GM23338 (cell line): Measurements from ENCODE around the gene CYP24A1. TPM values are rescaled to one million over a fixed set of nuclear protein-coding genes. Genes with fewer than 3 reads are reported as not detected.

Experiments used
- ATAC-seq: fragments of 200-7000 bp; cut with Tn5 transposase; 3 replicates; pipeline ENCODE4 v1.9.1; 2020
- DNase-seq: peaks from one replicate; pipeline ENCODE4 v3.0.0-alpha.2; 2015; ENCODE audit warnings: low spot score
- H2AFZ ChIP-seq: fragments of 200-600 bp; sonication (generic); 2 replicates; pipeline ENCODE4 v1.8.0; 2016; ENCODE audit warnings: antibody characterized with exemption, mild to moderate bottlenecking, moderate library complexity
- H3F3A ChIP-seq: fragments of 200-600 bp; sonication (generic); replicated peaks from 2 replicates; pipeline ENCODE4 v1.8.0; 2017; ENCODE audit warnings: antibody characterized with exemption, mixed run types, low read depth
- H3K27ac ChIP-seq: fragments of 200-600 bp; sonication (generic); 2 replicates; pipeline ENCODE4 v1.6.1; 2016; ENCODE audit warnings: low read depth
- H3K27me3 ChIP-seq: fragments of 200-600 bp; sonication (generic); 2 replicates; pipeline ENCODE4 v1.8.0; 2016; ENCODE audit warnings: mild to moderate bottlenecking, mixed run types, moderate library complexity; ENCODE audit not compliant: insufficient read depth
- H3K36me3 ChIP-seq: fragments of 200-600 bp; sonication (generic); 2 replicates; pipeline ENCODE4 v1.8.0; 2016; ENCODE audit warnings: mild to moderate bottlenecking; ENCODE audit not compliant: insufficient read depth
- H3K4me1 ChIP-seq: fragments of 200-600 bp; sonication (generic); 2 replicates; pipeline ENCODE4 v1.8.0; 2016; ENCODE audit warnings: mild to moderate bottlenecking, moderate library complexity; ENCODE audit not compliant: insufficient read depth
- H3K4me2 ChIP-seq: fragments of 200-600 bp; sonication (generic); 2 replicates; pipeline ENCODE4 v1.7.1; 2017; ENCODE audit warnings: mixed run types
- H3K4me3 ChIP-seq: fragments of 200-600 bp; sonication (generic); 2 replicates; pipeline ENCODE4 v1.6.1; 2016; ENCODE audit warnings: mixed run types
- H3K79me2 ChIP-seq: fragments of 200-600 bp; sonication (generic); replicated peaks from 2 replicates; pipeline ENCODE4 v1.8.0; 2017; ENCODE audit warnings: mild to moderate bottlenecking; ENCODE audit not compliant: insufficient read depth
- H3K9me2 ChIP-seq: fragments of 200-600 bp; sonication (generic); 2 replicates; pipeline ENCODE4 v1.8.0; 2017; ENCODE audit not compliant: insufficient read depth
- H4K20me1 ChIP-seq: fragments of 200-600 bp; sonication (generic); replicated peaks from 2 replicates; pipeline ENCODE4 v1.8.0; 2017; ENCODE audit warnings: mild to moderate bottlenecking; ENCODE audit not compliant: insufficient read depth
- H3K27ac Mint-ChIP-seq: 2 replicates; pipeline ENCODE4 v1.8.0; 2020; ENCODE audit warnings: inconsistent platforms, mild to moderate bottlenecking, moderate library complexity, mixed read lengths
- H3K27me3 Mint-ChIP-seq: 3 replicates; pipeline ENCODE4 v1.8.0; 2022; ENCODE audit warnings: low read depth, mild to moderate bottlenecking, moderate library complexity, mixed read lengths, inconsistent platforms; ENCODE audit not compliant: insufficient read depth, poor library complexity
- H3K36me3 Mint-ChIP-seq: 3 replicates; pipeline ENCODE4 v1.8.0; 2021; ENCODE audit warnings: low read depth, mild to moderate bottlenecking, inconsistent platforms, moderate library complexity, mixed read lengths
- H3K4me1 Mint-ChIP-seq: 3 replicates; pipeline ENCODE4 v1.8.0; 2020; ENCODE audit warnings: mild to moderate bottlenecking, inconsistent platforms, mixed read lengths
- H3K4me3 Mint-ChIP-seq: 3 replicates; pipeline ENCODE4 v1.8.0; 2021; ENCODE audit warnings: moderate library complexity, mild to moderate bottlenecking, inconsistent platforms, mixed read lengths
- H3K9me3 Mint-ChIP-seq: 3 replicates; pipeline ENCODE4 v1.8.0; 2020; ENCODE audit warnings: moderate library complexity, mild to moderate bottlenecking, inconsistent platforms, mixed read lengths
- CREB1 ChIP-seq: fragments of 250-450 bp; sonication (Bioruptor Pico); IDR thresholded peaks from 2 replicates; pipeline ENCODE4 v1.5.0; 2020; ENCODE audit warnings: low read depth, mild to moderate bottlenecking, moderate library complexity
- EZH2 ChIP-seq: fragments of 200-600 bp; sonication (generic); IDR thresholded peaks from one replicate; pipeline ENCODE4 v1.8.0; 2017; ENCODE audit warnings: antibody characterized with exemption, mild to moderate bottlenecking, low read depth; ENCODE audit not compliant: unreplicated experiment
- EZH2phosphoT487 ChIP-seq: fragments of 200-600 bp; sonication (generic); IDR thresholded peaks from one replicate; pipeline ENCODE4 v1.8.1; 2018; ENCODE audit warnings: antibody characterized with exemption; ENCODE audit not compliant: unreplicated experiment
- JUNB ChIP-seq: IDR thresholded peaks from one replicate; pipeline ENCODE4 v1.6.1; 2016; ENCODE audit warnings: antibody characterized with exemption; ENCODE audit not compliant: unreplicated experiment
- NANOG ChIP-seq: IDR thresholded peaks from 2 replicates; pipeline ENCODE4 v1.6.1; 2016; ENCODE audit warnings: antibody characterized with exemption, borderline replicate concordance
- POLR2AphosphoS5 ChIP-seq: IDR thresholded peaks from 2 replicates; pipeline ENCODE4 v1.6.1; 2016; ENCODE audit warnings: antibody characterized with exemption, low read depth
- STAT1 ChIP-seq: IDR thresholded peaks from one replicate; pipeline ENCODE4 v1.6.1; 2016; ENCODE audit warnings: antibody characterized with exemption; ENCODE audit not compliant: unreplicated experiment
- ZNF114 ChIP-seq: fragments of 250-450 bp; sonication (Bioruptor Pico); IDR thresholded peaks from 2 replicates; pipeline ENCODE4 v1.5.0; 2020; ENCODE audit warnings: mild to moderate bottlenecking, moderate library complexity
- ZNF331 ChIP-seq: fragments of 250-450 bp; sonication (Bioruptor Pico); IDR thresholded peaks from 2 replicates; pipeline ENCODE4 v1.5.0; 2020; ENCODE audit warnings: low read depth, mild to moderate bottlenecking, moderate library complexity
- polyA plus RNA-seq: library from polyadenylated mRNA; unstranded; fragments of >200 nt; fragmentation: Nextera tagmentation; extraction: Ambion mirVana; gene quantifications from 2 replicates; pipeline ENCODE4 v1.2.1, GENCODE V29; 2016
- total RNA-seq: library from RNA; depleted of rRNA; stranded (reverse); fragments of >200 nt; shearing (Covaris generic); gene quantifications from 2 replicates; pipeline ENCODE4 v1.2.3, GENCODE V29; 2014
- TF ChIP-seq, protein P1 (sequence below): IDR thresholded peaks from one replicate; pipeline ENCODE4 v1.6.1; 2018; ENCODE audit warnings: antibody characterized with exemption; ENCODE audit not compliant: unreplicated experiment
- TF ChIP-seq, protein P2 (sequence below): fragments of 250-450 bp; sonication (Bioruptor Pico); IDR thresholded peaks from 2 replicates; pipeline ENCODE4 v1.5.0; 2020; ENCODE audit warnings: mild to moderate bottlenecking, moderate library complexity
- TF ChIP-seq, protein P3 (sequence below), 2 experiments: fragments of 200-600 bp in 1 of 2; sonication (generic) in 1 of 2; conservative IDR thresholded peaks; 2 replicates each; pipeline versions ENCODE4 v1.5.1 to v1.6.1; 2016 to 2017; ENCODE audit warnings: antibody characterized with exemption in 2 of 2, low read depth in 2 of 2, mild to moderate bottlenecking in 2 of 2, moderate library complexity in 1 of 2
- TF ChIP-seq, protein P4 (sequence below): IDR thresholded peaks from 2 replicates; pipeline ENCODE4 v1.6.1; 2016; ENCODE audit warnings: antibody characterized with exemption

CYP24A1 gene
- total and polyA plus RNA-seq, 2 experiments from 2014 or later: 0.10 TPM; not detected in 1

DNA sequence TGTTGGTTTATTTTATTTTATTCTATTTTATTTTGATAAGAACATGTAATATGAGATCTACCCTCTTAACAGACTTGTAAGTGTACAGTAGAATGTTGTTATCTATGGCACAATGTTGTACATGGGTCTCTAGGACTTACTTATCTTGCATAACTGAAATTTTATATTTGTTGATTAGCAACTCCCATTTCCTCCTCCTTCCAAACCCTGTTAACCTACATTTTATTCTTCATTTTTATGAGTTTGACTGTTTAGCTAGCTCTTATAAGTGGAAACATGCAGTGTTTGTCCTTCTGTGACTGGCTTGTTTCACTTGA, 65.5 kb downstream of the CYP24A1 start:
- no peak overlapping the region for H3K4me2 ChIP-seq
- H3K36me3 ChIP-seq: no peaks in the 10 kb centered on the region
- no peaks in the 10 kb centered on the region for H3F3A ChIP-seq
- H3K27ac ChIP-seq: no peak overlapping the region
- no peak overlapping the region for H2AFZ ChIP-seq
- TF ChIP-seq EZH2 (no peak), CREB1 (CRISPR knock-in tag) (no peak), STAT1 (no peak), ZNF114 (CRISPR knock-in tag) (no peak), JUNB (no peak), EZH2phosphoT487 (no peak), ZNF331 (no peak), POLR2AphosphoS5 (no peak), NANOG (no peak)
- TF ChIP-seq, protein P1, sequence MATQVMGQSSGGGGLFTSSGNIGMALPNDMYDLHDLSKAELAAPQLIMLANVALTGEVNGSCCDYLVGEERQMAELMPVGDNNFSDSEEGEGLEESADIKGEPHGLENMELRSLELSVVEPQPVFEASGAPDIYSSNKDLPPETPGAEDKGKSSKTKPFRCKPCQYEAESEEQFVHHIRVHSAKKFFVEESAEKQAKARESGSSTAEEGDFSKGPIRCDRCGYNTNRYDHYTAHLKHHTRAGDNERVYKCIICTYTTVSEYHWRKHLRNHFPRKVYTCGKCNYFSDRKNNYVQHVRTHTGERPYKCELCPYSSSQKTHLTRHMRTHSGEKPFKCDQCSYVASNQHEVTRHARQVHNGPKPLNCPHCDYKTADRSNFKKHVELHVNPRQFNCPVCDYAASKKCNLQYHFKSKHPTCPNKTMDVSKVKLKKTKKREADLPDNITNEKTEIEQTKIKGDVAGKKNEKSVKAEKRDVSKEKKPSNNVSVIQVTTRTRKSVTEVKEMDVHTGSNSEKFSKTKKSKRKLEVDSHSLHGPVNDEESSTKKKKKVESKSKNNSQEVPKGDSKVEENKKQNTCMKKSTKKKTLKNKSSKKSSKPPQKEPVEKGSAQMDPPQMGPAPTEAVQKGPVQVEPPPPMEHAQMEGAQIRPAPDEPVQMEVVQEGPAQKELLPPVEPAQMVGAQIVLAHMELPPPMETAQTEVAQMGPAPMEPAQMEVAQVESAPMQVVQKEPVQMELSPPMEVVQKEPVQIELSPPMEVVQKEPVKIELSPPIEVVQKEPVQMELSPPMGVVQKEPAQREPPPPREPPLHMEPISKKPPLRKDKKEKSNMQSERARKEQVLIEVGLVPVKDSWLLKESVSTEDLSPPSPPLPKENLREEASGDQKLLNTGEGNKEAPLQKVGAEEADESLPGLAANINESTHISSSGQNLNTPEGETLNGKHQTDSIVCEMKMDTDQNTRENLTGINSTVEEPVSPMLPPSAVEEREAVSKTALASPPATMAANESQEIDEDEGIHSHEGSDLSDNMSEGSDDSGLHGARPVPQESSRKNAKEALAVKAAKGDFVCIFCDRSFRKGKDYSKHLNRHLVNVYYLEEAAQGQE: no peak
- TF ChIP-seq, protein P2, sequence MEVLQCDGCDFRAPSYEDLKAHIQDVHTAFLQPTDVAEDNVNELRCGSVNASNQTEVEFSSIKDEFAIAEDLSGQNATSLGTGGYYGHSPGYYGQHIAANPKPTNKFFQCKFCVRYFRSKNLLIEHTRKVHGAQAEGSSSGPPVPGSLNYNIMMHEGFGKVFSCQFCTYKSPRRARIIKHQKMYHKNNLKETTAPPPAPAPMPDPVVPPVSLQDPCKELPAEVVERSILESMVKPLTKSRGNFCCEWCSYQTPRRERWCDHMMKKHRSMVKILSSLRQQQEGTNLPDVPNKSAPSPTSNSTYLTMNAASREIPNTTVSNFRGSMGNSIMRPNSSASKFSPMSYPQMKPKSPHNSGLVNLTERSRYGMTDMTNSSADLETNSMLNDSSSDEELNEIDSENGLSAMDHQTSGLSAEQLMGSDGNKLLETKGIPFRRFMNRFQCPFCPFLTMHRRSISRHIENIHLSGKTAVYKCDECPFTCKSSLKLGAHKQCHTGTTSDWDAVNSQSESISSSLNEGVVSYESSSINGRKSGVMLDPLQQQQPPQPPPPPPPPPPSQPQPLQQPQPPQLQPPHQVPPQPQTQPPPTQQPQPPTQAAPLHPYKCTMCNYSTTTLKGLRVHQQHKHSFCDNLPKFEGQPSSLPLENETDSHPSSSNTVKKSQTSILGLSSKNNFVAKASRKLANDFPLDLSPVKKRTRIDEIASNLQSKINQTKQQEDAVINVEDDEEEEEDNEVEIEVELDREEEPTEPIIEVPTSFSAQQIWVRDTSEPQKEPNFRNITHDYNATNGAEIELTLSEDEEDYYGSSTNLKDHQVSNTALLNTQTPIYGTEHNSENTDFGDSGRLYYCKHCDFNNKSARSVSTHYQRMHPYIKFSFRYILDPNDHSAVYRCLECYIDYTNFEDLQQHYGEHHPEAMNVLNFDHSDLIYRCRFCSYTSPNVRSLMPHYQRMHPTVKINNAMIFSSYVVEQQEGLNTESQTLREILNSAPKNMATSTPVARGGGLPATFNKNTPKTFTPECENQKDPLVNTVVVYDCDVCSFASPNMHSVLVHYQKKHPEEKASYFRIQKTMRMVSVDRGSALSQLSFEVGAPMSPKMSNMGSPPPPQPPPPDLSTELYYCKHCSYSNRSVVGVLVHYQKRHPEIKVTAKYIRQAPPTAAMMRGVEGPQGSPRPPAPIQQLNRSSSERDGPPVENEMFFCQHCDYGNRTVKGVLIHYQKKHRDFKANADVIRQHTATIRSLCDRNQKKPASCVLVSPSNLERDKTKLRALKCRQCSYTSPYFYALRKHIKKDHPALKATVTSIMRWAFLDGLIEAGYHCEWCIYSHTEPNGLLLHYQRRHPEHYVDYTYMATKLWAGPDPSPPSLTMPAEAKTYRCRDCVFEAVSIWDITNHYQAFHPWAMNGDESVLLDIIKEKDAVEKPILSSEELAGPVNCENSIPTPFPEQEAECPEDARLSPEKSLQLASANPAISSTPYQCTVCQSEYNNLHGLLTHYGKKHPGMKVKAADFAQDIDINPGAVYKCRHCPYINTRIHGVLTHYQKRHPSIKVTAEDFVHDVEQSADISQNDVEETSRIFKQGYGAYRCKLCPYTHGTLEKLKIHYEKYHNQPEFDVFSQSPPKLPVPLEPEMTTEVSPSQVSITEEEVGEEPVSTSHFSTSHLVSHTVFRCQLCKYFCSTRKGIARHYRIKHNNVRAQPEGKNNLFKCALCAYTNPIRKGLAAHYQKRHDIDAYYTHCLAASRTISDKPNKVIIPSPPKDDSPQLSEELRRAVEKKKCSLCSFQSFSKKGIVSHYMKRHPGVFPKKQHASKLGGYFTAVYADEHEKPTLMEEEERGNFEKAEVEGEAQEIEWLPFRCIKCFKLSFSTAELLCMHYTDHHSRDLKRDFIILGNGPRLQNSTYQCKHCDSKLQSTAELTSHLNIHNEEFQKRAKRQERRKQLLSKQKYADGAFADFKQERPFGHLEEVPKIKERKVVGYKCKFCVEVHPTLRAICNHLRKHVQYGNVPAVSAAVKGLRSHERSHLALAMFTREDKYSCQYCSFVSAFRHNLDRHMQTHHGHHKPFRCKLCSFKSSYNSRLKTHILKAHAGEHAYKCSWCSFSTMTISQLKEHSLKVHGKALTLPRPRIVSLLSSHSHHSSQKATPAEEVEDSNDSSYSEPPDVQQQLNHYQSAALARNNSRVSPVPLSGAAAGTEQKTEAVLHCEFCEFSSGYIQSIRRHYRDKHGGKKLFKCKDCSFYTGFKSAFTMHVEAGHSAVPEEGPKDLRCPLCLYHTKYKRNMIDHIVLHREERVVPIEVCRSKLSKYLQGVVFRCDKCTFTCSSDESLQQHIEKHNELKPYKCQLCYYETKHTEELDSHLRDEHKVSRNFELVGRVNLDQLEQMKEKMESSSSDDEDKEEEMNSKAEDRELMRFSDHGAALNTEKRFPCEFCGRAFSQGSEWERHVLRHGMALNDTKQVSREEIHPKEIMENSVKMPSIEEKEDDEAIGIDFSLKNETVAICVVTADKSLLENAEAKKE: no peak
- TF ChIP-seq, protein P3, sequence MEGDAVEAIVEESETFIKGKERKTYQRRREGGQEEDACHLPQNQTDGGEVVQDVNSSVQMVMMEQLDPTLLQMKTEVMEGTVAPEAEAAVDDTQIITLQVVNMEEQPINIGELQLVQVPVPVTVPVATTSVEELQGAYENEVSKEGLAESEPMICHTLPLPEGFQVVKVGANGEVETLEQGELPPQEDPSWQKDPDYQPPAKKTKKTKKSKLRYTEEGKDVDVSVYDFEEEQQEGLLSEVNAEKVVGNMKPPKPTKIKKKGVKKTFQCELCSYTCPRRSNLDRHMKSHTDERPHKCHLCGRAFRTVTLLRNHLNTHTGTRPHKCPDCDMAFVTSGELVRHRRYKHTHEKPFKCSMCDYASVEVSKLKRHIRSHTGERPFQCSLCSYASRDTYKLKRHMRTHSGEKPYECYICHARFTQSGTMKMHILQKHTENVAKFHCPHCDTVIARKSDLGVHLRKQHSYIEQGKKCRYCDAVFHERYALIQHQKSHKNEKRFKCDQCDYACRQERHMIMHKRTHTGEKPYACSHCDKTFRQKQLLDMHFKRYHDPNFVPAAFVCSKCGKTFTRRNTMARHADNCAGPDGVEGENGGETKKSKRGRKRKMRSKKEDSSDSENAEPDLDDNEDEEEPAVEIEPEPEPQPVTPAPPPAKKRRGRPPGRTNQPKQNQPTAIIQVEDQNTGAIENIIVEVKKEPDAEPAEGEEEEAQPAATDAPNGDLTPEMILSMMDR (conservative IDR thresholded peaks at IDR 0.05; ENCODE audit: low read depth in 2 of 2): no peak
- TF ChIP-seq, protein P4, sequence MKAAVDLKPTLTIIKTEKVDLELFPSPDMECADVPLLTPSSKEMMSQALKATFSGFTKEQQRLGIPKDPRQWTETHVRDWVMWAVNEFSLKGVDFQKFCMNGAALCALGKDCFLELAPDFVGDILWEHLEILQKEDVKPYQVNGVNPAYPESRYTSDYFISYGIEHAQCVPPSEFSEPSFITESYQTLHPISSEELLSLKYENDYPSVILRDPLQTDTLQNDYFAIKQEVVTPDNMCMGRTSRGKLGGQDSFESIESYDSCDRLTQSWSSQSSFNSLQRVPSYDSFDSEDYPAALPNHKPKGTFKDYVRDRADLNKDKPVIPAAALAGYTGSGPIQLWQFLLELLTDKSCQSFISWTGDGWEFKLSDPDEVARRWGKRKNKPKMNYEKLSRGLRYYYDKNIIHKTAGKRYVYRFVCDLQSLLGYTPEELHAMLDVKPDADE: no peak
- no peak overlapping the region for H3K27ac Mint-ChIP-seq
- H3K4me3 Mint-ChIP-seq: no peak overlapping the region
- no peaks in the 10 kb centered on the region for H3K36me3 Mint-ChIP-seq
- H3K9me3 Mint-ChIP-seq: no peaks in the 10 kb centered on the region; the same call in 2 of the 3 replicates
- H3K4me3 ChIP-seq: no peak overlapping the region
- no peaks in the 10 kb centered on the region for H3K79me2 ChIP-seq
- H3K27me3 Mint-ChIP-seq: peaks cover 3% of the 10 kb centered on the region
- no peaks in the 10 kb centered on the region for H3K4me1 ChIP-seq
- peaks cover 5% of the 10 kb centered on the region; the same call in 2 of the 3 replicates for H3K4me1 Mint-ChIP-seq
- H3K27me3 ChIP-seq: no peaks in the 10 kb centered on the region
- H4K20me1 ChIP-seq: no peaks in the 10 kb centered on the region
- no peaks in the 10 kb centered on the region for H3K9me2 ChIP-seq
- DNase-seq: no peak
- ATAC-seq: no peak
